Fibroblast of skin of abdomen (primary cell): ENCODE data around the gene ZNF462.

Experiments used
- DNase-seq: peaks from one replicate; pipeline ENCODE4 v3.0.0-alpha.2; 2013

The ZNF462 gene

DNA sequence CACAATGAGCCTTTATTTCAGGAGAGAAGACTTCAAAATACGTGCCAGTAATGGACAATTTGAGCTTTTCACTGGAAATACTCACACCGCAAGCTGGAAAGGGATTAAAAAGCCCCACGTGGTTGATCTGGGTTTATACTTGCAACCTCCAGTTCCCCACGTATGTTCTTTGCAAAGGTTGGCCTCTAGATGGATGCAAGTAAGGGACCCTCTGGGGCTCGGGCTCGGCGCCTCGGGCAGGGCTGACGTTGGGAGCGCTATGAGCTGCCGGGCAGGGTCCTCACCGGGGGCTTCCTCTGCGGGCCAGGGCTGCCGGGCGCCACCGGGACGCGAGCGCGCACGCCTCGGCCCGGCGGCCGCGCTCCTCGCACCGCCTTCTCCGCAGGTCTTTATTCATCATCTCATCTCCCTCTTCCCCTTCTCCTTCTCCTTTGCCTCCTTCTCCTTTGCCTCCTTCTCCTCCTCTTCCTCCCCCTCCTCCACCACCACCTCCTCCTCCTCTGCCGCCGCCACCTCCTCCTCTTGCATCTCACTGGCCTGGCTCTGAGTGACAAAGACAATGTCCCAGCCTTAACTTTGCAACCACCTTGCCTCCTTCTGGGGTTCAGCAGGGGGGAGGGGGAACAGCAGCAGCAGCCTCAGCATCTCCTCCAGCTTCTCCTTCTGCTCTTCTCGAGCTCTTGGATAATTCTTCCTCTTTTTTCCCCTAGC lies 701 bp upstream of the ZNF462 start:
- peak; percentile 45 for DNase-seq

DNA sequence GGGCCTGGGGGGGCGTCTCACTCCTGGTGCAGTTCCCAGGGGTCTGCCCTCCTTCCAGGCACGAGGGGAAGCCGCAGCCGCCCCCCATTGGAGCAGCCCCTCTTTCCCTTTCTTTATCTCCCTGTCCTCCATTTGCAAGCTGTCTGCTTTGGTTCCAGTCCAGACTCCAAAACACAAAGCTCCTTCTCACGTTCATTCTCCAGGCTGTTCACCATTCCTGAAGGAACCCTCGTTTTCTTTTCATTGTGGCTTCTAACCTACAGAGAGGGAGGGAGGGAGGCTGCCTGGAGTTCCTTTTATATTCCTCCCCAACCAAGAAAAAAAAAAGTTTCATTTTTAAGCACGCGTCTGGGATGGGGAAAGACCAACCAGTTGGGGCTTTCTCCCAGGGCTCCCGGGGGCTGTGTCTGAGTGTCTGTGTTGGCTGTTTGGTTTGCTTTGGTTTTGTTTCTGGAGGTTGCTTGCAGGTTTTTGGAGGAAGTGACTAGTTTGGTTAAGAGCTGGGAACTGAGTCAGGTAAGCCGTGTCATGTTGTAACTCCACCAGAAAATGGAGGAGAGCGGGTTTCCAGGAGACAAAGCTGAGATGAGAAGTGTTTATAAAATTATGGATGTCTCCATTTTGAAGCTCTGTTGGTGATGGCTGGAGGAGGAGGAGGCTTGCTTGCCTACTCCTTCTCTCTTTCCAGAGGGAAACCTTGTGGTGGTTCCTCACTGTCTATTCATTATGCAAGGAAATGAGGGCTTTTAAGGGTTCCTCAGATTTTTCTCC lies 1.6 kb downstream of the ZNF462 start:
- DNase-seq, result peak; percentile 43

DNA sequence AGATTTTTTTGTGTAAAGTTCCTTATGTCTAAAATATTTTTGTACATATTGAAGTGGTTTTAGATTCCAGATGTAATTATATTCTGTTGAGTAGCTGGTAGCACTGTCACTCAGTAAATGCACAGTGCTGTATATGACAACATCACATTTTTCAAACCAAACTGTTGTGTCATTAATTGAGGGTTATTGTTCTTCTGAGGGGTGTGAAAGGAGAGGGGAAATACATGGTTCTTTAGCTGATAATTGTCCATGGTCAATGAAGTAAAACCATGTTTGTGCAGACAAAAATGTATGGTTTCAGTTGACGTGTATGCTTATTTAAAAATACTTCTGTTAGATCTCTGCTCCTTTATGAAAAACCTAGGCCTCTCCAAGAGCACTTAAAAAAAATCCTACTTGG lies 3.3 kb downstream of the ZNF462 start:
- no peak for DNase-seq

DNA sequence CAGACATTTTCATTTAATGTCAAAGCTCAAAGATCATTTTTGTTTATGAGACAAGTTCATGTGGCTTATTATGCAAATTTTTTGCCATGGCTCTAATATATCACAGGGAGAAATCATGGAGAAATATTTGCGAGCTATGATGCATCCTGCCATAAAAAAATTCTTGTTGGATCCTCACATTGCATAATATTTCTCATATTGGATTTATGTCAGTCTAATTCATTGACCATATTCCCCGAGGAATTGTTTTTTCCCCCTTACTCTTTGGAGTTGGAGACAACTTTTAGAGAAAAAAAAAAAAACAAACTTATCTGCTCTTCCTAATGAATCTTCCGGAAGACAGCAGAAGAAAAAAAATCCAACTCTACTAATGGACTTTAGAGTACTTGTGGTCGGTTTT lies 4.3 kb downstream of the ZNF462 start:
- peak; percentile 51 for DNase-seq

DNA sequence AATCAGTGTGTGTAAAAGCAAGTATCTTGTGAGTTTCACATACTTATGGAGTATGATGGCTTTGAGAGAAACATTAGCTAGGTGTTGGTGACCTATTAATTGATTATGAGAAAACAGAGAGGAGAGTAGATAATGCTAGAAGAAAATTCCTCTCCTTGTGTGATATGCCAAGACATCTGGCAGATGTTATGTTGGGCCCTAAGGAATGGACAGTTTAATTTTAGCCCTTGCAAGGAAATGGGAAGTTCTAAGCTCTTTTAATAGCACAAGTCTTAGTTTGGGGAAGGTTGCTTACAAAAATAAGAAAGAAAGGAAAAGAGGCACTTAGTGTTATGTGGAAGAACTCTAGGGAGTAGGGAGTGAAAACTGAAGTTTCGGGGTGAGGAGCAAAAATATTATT lies 5.1 kb downstream of the ZNF462 start:
- DNase-seq, result no peak

DNA sequence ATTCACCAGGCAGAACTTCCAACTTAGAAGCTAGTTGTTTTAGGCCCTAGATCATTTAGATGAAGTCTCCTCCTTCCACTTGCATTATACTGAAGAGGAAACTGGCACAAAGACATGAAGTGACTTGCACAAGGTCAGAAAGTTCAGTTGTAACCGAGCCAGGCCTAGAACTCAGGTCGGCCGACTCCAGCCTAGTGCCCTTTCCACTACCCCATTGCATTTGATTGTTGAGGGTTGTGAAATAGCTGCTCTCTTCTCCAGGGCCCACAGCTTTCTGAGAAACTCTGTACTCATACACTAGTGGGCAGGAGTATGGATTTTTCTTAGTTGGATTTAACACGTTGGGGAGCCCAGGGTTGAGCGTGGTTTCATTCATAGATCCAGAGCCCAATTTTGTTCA lies 5.6 kb downstream of the ZNF462 start:
- DNase-seq, result no peak

DNA sequence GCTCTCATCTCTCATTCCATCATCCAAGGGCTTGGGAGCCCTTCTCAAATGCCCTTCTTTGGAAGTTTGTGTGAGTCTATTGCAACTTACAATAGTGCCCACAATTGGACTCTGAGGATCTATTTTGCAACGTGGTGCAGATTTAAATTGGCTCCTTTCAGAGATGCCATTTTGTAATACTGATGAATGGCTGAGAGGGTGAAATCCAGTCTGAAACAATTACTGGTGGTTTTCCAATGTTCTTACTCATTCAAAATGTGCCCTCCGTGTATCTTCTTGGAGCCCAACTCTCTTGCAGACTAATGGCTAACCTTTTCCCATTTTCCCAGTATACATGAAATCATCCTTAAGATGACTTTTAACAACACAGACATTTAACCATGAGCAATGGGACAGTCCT lies 6.1 kb downstream of the ZNF462 start:
- DNase-seq, result no peak

DNA sequence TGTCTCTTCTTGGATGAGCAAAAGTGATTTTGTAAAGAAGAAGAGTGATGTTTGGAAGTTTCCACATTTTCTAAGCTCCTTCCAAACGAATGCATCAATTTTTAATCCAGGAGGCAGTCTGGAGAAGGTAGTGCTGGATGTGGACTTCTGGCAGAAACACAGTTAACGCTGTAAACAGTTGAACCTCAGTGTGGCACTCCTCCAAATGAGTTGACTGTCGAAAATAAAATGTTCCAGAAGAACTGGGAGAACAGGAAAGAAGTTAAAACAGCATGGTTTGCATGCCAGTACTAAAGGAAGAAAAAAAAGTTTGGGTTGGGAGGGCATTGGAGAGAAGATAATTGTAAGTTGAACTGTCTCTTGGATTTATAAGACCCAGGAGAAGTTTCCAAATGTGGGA lies 6.5 kb downstream of the ZNF462 start:
- DNase-seq, result no peak

DNA sequence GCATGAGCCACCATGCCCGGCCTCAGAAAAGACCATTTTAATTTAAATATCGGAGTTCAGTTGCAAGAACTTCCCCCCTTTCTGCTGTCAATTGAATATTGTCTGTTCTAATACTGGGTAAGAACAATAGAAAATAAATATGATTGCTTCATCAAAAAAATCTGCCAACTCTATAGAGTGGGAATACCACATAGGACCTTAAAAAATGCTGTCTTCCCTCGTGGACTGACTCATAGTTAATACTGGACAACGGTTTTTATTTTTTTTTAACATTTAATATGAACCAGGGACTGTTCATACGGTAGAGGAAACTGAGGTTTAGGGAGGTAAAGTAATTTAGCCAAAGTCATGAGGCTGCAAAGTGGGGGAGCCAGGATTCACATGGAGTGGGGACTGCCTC lies 9.7 kb downstream of the ZNF462 start:
- DNase-seq, result no peak

DNA sequence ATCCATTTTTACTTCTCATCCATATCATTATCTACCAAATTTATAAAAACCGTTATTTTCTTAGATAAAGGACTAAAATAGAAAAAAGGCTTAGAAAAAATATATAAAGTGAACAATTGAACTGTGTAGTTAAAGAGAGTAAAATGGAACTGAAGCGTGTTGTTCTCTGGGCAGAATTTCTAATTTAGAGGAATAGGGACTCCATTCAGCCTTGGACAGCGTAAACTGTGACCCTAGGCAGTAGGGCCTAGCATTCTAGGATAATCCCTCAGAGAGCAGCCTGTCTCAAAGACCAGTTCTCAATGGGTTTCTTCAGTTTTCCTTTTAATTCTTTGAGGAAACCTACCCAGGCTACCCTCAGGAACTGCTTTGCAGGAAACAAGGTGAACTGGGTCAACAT lies 11.1 kb downstream of the ZNF462 start:
- DNase-seq, result no peak

DNA sequence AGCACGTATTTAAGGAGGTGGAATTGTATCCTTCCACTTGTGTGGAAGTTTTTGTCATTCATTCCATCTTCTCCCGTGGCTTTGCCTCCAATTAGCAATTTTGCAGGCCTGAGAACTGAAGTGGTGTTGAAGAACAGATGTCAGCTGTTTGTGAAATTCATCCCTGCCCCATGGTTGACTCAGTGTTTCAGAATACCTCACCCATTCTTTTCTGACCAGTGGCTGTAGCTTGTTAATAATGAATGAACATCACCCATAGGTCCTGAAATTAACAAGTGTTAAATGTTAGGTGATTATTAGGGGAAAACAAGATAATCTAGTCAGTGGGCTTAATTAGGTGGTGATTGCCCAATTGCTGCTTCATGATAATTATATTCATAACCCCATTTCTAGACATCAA lies 11.7 kb downstream of the ZNF462 start:
- DNase-seq, result no peak

DNA sequence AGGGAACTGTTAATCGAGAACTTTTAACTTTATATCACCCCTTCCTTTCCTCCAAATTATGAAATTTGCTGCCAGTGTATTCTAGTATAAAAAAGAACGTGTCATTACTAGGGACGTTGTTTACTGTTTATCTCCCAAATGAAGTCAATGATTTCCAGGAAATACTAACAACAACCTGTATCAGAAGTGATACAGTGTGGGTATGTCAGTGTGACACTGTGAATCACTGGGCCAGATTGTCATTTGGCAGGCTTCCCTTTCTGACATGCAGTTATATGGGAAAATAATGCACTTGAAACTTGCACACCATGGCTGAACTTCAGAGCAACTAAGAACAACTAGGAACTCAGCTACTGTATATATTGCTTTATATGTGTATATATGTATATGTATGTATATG lies 12.6 kb downstream of the ZNF462 start:
- no peak for DNase-seq

DNA sequence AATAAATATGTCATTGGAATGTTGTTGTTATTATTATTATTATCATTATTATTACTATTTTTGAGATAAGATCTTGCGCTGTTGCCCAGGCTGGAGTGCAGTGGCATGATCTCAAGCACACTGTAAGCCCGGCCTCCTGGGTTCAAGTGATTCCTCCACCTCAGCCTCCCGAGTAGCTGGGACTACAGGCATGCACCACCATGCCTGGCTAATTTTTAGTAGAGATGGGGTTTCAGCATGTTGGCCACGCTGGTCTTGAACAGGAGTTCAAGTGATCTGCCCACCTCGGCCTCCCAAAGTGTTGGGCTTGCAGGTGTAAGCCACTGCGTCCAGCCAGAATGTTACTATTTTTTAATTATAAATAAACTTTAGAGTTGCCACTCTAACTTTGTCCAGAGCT lies 14.4 kb downstream of the ZNF462 start:
- no peak for DNase-seq

DNA sequence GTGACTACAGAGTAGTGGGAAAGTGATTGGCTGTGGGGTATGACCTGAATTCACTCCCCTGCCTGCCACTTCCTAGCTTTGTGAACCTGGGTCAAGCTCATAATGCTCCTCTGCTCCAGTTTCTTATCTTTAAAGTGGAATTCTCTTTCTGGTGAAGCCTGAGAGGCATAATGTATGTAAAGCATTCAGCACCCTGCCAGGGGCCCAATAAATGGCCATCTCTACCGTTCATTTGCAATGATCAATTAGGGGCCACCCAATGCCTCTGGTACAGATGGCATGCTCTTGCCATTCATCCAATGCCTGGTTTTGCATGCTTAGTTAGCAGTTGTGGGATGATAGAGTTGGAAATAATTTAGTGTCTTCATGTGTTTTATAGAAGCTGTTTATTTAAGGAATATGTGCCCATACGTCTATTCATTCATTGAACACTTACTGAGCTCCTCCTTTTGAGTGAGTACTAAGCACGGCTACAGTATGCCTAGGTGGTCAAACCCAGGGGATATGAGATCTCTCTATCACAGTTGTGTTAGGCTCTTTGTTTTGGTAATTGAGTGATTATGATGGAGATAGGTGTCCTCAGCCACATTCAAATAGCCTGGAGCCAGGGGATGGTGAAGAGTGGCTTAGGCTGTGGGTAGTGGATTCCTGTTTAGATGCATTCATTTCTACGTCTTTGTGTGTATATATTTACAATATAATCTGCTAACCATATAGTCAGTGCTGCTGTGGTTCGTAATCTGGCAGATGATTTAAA lies 15.3 kb downstream of the ZNF462 start:
- no peak for DNase-seq

DNA sequence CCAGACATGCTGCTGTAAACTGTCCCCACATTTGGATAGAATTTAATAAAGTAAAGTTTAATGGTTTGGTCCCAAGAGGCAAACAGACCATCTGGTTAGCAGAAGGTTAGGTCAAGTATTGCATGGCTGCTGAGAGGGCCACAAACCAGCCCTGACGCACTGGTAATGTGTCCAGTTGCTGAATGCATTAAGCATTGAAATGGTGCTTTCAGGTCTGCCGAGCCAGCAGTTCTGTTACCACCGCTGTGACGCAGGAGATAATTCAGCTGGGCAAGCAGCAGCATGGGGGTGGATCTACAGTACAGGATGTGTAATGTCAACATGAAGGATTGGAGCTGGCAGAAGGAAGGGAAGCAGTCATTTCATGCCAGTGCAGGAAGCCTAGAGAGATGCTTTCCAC lies 16.0 kb downstream of the ZNF462 start:
- peak; percentile 88 for DNase-seq

DNA sequence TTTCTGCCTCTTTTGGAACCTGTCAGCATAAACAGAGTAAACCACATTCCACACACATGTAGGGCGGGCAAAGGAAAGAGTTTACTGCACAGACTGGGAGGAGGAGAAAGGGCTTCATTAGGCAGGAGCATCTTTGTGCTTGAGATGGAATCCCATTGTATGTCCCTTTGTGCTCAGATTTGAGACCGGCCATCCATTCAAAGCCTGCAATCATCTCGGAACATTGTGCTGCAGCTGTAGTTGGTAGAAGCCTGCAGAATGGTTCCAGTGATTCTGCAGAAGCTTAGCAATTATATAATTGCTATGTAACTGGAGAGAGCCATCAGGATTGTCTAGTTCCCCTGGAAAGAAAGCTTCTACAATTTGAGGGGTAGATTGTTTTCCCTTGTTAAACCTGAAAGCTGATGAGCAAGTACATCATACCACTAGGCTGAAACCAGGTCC lies 16.5 kb downstream of the ZNF462 start:
- DNase-seq, result no peak

DNA sequence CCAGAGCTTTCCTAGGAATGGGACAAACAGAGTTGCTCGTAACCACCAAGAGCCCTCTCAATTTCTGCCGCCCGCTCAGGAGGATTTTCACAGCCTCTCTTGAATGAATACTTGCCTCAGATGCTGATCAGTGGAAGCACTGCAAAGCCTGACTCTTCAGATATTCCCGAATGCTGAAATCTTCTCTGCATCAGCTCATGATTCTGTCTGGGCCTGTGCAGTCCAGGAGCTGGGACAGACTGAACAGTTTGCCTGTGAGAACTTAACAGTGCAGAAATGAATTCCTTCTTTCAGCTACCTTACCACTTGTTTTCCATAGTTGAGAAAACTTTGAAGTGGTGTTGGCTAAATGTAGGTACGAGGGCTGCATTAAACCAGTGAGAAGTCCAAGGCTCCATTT lies 17.1 kb downstream of the ZNF462 start:
- no peak for DNase-seq

DNA sequence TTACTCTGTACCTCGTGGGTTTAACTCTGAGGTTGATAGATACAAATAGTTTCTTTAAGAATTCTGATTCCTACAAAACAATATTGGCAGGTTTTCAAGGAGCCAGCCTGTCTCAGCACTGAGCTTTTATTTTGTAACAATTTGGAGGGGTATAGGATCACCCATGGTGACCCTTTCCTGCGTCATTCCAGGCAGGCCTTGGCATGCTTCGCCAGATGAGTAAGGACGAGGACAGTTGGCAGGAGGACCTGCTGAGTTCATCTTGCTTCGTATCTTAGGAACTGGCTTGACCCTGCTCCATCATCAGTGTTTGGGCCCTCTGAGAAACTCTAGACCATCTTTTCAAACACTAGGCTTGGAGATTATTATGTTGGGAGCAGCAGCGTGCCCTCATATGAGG lies 17.9 kb downstream of the ZNF462 start:
- no peak for DNase-seq

DNA sequence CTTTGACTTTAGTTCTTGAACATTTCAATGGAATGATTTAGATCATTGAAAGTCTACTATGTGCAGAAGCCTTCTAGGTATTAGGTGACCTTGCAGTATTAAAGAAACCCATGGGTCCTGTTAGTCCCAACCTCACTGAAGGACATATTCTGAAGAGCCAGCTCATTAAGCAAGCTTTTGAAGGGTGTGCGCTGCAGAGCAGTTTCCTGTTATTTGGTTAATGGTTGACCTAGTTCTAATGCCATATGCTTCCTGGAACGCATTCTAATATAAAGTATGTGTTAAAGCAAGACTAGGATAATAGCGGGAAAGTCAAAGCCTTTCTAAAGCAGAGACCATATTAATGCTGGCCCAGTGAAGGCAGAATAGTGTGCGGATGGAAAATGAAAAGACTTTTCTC lies 20.1 kb downstream of the ZNF462 start:
- DNase-seq, result no peak

DNA sequence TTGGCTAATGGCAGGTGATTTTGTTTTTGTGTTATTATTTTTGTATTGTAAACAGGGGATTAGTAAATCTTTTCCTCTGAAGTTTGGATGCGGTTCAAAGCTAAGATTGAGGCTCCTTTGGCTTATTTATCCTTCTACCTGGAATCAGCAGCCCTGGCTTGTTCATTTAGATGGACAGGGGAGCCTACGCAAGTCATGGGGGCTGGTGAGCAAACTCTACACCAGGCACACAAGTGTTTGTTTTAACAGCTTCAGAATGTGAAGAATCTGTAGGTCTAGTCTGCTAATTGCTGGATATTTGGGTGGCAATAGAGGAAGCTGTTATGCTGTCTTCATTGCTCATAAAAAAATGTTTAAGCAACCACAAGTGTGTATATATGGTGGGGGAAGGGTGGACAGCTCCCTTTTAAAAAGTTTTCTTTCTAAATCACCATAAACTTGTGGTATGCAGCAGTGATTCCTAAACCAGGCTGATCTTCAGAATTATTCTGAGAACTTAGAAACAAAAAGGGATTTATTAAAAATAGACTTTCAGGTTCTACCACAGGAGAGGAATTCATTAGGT lies 20.7 kb downstream of the ZNF462 start:
- peak; percentile 76 for DNase-seq

DNA sequence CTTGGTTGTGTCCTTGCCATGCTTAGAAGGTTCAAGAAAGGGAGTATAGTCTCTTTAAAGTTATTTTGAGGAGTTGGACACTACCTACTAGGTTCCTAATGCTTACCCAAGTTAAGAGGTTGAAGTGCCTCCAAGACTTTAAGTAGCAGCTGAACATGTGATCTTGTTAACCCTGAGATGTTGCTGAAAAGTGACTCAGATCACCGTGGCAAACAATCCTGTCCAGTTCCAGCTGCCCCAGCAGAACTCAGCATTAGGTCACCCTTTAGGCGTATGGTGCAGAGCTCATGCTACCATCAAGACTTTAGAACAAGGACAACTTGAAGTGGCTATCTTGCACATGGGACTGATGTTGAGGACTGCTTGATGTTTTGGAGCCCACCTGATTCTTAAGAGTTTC lies 22.5 kb downstream of the ZNF462 start:
- DNase-seq, result peak; percentile 59

DNA sequence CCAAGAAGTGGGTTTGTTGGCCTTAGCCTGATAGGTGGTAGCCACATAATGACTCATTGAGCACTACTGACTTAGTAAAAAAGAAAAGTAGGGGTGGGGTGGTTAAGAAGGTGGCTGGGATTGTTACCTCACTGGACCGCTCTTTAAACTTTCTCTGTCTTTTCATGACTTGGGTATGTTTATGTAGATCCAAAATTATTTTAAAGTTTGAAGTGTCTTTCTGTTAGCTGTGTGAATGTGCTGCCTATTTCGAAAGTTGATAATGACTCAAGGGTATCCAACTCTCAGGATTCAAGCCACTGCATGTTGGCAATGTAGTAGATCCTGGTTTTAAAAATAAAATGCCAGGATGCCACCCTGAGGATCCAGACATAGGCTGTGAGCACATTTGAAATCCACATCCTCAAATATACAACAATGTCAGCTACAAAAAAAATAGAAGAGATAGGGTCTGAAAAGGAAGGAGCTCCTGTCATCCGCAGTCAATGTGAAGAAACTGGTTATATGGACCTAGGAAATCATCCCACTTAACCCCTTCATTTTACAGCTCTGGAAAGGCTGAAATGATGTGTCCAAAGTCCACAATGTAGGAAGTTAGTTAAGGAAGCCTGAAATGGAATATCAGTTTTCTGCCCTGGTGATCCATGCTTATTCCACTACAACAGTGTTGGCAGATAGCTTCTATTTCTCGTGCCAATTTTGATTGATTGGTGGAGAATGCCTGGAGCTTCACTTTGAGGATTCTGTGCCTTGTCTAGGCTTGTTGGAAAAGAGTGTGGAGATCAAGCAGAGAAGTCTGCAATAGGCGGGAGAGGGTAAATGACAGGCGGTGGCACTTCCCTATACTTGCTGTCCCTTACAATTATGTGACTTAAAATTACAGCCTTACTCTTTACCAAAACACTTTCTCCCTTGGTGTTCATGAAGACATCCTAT lies 23.4 kb downstream of the ZNF462 start:
- DNase-seq, result no peak
